ENCODE results near the gene SORCS1.

DNA sequence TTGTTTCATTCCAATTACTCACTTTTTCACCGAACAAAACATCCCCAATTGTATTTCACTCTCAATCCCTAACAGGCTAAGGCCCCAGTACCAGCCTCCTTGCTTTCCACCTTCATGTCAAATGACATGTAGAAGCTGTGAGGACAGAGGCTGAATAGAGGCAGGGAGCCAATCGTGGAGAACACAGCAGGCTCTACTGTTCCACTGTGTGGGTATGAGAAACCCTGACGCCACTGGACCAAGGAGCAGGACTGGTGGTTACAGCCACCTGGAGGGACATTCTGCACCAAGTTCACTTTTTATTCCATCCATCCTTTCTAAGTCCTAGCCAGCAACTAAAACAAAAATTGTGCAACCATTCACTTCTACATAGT, 502.8 kb downstream of the SORCS1 start:
- TF ChIP-seq, protein P1, sequence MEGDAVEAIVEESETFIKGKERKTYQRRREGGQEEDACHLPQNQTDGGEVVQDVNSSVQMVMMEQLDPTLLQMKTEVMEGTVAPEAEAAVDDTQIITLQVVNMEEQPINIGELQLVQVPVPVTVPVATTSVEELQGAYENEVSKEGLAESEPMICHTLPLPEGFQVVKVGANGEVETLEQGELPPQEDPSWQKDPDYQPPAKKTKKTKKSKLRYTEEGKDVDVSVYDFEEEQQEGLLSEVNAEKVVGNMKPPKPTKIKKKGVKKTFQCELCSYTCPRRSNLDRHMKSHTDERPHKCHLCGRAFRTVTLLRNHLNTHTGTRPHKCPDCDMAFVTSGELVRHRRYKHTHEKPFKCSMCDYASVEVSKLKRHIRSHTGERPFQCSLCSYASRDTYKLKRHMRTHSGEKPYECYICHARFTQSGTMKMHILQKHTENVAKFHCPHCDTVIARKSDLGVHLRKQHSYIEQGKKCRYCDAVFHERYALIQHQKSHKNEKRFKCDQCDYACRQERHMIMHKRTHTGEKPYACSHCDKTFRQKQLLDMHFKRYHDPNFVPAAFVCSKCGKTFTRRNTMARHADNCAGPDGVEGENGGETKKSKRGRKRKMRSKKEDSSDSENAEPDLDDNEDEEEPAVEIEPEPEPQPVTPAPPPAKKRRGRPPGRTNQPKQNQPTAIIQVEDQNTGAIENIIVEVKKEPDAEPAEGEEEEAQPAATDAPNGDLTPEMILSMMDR (conservative IDR thresholded peaks at IDR 0.05 in 1 of 2, IDR thresholded peaks at IDR 0.05 in 1 of 2; ENCODE audit: low read depth in 1 of 2, low read length in 2 of 2), result no peak
- no peak for TF ChIP-seq EZH2 (IDR thresholded peaks at IDR 0.05; ENCODE audit: low read length, missing control alignments)
